Activated T-helper 2 cell treated with anti-CD3 and anti-CD28 coated beads, Interferon-gamma antibody, Interleukin-2, Interleukin-4, amounts not matched to agents 10 μg/mL and 5 μg/mL and 100 μg/mL, durations not matched to agents 14 hours and 24 hours and 36 hours (primary cell): ENCODE results near the gene ITGB2. TPM values are rescaled to one million over a fixed set of nuclear protein-coding genes. Genes with fewer than 3 reads are reported as not detected.

Experiments used
- DNase-seq: peaks from one replicate; pipeline ENCODE4 v3.0.0; 2021; ENCODE audit warnings: low spot score
- H3K27ac Mint-ChIP-seq: one replicate; pipeline ENCODE4 v1.8.0; 2021; ENCODE audit warnings: mixed read lengths
- H3K27me3 Mint-ChIP-seq: one replicate; pipeline ENCODE4 v1.8.0; 2021; ENCODE audit warnings: low read depth, mixed read lengths
- H3K36me3 Mint-ChIP-seq: one replicate; pipeline ENCODE4 v1.8.0; 2021; ENCODE audit warnings: low read depth, mixed read lengths
- H3K4me1 Mint-ChIP-seq: one replicate; pipeline ENCODE4 v1.8.0; 2021; ENCODE audit warnings: low read depth, mixed read lengths
- H3K4me3 Mint-ChIP-seq: one replicate; pipeline ENCODE4 v1.8.0; 2021; ENCODE audit warnings: low read depth, mild to moderate bottlenecking, moderate library complexity, mixed read lengths
- H3K9me3 Mint-ChIP-seq: one replicate; pipeline ENCODE4 v1.8.0; 2021; ENCODE audit warnings: mixed read lengths
- intact Hi-C: fragments of 100-400 bp; cut with micrococcal nuclease; formaldehyde crosslinking; loops from one replicate; pipeline ENCODE4 v1.15.1; 2023
- total RNA-seq: library from RNA; stranded (reverse); gene quantifications from 2 replicates; pipeline ENCODE4 v1.2.3, GENCODE V29; 2022

ITGB2 gene
- total RNA-seq, 1 donor from 2014 or later = 210 TPM

DNA sequence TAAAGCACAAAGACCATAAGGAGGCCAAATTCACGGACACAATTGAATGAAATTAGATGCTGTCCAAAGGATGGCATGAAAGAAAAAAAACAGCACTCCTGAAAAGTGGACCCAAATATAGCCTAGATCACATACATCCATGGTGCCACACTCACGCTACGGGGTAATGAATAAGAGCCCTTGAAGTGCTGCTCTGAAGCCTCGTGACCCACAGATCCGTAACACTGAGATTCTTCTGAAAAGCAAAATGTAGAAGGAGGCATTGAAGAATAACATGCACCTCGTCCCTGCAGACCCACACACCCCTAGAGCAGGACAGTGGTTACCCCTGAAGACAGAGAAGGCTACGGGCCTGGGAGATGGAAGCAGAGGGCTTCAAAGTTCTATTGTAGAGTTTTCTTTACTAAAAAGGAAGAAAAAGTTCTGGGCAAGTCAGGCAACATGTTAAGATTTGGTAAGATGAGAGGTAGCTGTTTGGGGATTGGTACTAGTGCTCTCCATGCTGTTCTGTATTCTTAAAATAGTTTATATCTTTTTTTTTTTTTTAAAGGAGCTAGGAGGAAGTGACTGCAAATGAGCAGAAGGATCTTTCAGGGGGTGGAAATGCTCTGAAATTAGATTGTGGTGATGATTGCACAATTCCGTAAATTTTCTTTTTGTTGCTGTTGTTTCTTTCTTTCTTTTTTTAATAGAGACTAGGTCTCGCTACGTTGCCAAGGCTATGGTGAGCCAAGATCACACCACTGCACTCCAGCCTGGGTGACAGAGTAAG, 4.1 kb upstream of the ITGB2 start:
- Mint-ChIP-seq H3K4me1 (peaks cover 67% of the 10 kb centered on the region), H3K36me3 (peaks cover 7% of the 10 kb centered on the region), H3K9me3 (no peaks in the 10 kb centered on the region), H3K27ac (peak overlapping the region; percentile 83), H3K4me3 (peak overlapping the region; percentile 50), H3K27me3 (no peaks in the 10 kb centered on the region)
- intact Hi-C loops = loop anchor here (5.0 kb wide), 1 partner anchor 153 kb away; no protein-coding TSS in a partner anchor
- DNase-seq = no peak

DNA sequence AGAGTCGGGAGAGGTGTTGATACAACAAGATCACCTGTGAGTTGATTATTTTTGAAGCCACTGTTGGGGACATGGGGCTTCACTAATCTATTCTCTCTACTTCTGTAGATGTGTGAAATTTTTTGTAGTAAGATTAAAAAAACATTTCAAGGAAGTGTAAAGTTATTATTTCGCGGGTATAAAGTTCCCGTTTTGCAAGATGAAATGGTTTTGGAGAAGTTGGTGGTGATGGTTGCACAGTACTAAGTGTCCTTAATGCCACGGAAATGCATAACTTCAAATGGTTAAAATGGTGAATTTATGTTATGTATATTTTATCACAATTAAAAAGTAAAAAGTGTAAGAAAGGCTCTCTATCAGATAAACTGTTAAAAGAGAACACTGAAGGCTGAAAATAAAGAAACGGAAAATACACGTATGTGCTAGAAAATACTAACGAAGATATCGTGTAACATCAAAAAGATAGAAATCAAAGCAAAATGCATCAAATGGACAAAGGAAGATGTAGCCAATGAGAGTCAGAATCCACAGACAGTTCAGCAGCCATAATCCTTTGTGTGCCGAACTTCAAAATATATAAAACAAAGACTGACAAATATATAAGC, 2.9 kb upstream of the ITGB2 start:
- no peaks in the 10 kb centered on the region for H3K9me3 Mint-ChIP-seq
- no peak for DNase-seq
- peaks cover 60% of the 10 kb centered on the region for H3K4me1 Mint-ChIP-seq
- H3K4me3 Mint-ChIP-seq = peak overlapping the region; percentile 63
- peaks cover 14% of the 10 kb centered on the region for H3K36me3 Mint-ChIP-seq
- no peaks in the 10 kb centered on the region for H3K27me3 Mint-ChIP-seq
- H3K27ac Mint-ChIP-seq = peak overlapping the region; percentile 83
- intact Hi-C loops = loop anchor here (5.0 kb wide), 1 partner anchor 154 kb away; no protein-coding TSS in a partner anchor

DNA sequence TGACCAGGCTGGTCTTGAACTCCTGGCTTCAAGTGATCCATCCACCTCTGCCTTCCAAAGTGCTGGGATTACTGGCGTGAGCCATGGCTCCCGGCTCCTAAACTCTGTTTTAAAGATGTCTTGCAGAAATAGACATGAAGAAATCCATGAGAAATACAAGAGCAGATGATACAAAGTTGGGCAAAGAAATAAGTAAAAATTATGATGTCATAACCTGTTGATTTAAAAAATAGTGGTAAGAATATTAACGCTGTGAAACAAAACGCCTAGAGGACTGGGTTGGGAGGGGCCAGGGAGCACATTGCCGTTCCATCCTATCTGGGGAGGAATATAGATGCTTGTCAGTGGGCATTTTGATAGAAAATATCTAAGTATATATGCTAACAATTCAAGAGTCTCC, 1.2 kb upstream of the ITGB2 start:
- DNase-seq = no peak
- Mint-ChIP-seq H3K4me3 (peak overlapping the region; percentile 97), H3K27ac (peak overlapping the region; percentile 61), H3K4me1 (peaks cover 61% of the 10 kb centered on the region), H3K27me3 (no peaks in the 10 kb centered on the region), H3K9me3 (no peaks in the 10 kb centered on the region), H3K36me3 (peaks cover 29% of the 10 kb centered on the region)
- intact Hi-C loops = loop anchor here (2.0 to 5.0 kb wide), 2 partner anchors 29 to 155 kb away; no protein-coding TSS in a partner anchor

DNA sequence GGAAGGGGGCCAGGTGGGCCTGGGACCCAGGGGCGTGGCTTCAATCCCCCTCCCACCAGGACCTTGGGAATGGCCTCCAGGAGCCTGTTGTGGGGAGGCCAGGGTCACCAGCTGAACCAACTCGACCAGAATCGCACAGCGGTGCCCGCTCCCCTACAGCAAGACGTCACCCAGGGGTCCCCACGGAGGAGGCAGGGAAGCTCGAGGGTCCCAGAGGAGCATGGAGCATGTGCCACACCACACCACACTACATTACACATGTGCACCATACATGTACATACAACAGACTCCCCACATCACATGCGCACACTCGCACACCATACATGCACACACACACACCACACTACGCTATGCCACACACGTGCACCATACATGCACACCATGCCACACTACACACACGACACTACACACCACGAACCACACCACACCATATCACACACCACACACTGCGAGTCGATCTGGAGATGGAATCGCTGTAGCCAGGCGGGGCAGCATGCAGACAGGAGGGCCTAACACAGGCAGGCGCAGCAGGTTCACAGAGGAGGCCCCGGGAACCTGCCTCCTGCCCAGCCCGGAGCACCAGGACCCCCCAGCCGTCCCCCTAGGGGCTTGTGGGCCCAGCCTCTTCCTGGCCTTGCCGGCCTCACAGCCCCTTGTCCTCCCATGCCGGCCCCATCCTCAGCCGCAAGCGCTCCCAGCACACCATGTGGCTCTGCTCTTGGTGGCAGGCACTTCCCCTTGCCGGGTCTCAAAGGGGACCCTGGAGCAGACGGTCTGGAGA, 596 bp downstream of the ITGB2 start:
- peak overlapping the region; percentile 82 for H3K27ac Mint-ChIP-seq
- no peaks in the 10 kb centered on the region for H3K27me3 Mint-ChIP-seq
- intact Hi-C loops = loop anchor here (2.0 to 5.0 kb wide), 2 partner anchors 27 to 157 kb away; no protein-coding TSS in a partner anchor
- peak overlapping the region; percentile 97 for H3K4me3 Mint-ChIP-seq
- H3K36me3 Mint-ChIP-seq = peaks cover 34% of the 10 kb centered on the region
- no peaks in the 10 kb centered on the region for H3K9me3 Mint-ChIP-seq
- peaks cover 62% of the 10 kb centered on the region for H3K4me1 Mint-ChIP-seq
- DNase-seq = no peak

DNA sequence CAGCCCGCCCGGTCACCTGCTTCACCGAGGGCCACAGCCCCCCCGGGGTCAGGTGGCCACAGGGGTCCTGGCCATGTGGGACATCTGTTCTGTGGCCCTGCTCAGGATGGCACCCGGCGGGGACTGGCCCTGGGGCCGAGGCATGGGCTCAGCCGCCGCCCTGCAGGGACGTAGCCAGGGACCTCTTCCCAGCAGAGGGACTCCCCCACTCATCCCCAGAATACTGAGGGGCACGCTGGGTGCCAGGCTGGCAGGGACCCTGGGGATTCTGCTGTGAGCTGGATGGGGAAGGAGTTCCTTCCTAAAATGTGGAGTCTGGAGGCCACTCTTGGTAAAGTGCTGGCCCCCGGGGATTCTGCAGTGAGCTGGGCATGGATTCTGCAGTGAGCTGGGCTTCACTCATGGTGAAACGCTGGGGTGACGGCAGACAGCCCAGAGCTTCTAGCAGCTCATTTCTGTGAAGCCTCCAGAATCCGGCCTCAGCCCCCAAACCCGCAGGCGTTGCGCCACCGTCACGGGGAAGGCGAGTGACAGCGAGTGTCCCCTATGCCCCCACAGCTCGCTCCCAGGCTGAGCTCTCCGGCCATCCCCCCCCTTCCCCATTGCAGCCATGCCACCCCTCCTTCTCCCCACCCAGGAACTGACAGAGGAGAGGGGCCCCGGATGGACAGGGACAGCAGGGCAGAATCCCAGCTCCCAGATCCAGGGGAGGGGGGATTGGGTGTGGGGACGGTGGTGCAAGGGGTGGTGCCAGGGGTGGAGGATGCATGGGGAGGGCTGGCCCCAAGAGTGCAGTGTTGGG, 1.4 kb downstream of the ITGB2 start:
- peaks cover 62% of the 10 kb centered on the region for H3K4me1 Mint-ChIP-seq
- peak overlapping the region; percentile 97 for H3K4me3 Mint-ChIP-seq
- peak overlapping the region; percentile 61 for H3K27ac Mint-ChIP-seq
- no peak for DNase-seq
- H3K27me3 Mint-ChIP-seq = no peaks in the 10 kb centered on the region
- H3K36me3 Mint-ChIP-seq = peaks cover 34% of the 10 kb centered on the region
- H3K9me3 Mint-ChIP-seq = no peaks in the 10 kb centered on the region
- intact Hi-C loops = no loop called here

DNA sequence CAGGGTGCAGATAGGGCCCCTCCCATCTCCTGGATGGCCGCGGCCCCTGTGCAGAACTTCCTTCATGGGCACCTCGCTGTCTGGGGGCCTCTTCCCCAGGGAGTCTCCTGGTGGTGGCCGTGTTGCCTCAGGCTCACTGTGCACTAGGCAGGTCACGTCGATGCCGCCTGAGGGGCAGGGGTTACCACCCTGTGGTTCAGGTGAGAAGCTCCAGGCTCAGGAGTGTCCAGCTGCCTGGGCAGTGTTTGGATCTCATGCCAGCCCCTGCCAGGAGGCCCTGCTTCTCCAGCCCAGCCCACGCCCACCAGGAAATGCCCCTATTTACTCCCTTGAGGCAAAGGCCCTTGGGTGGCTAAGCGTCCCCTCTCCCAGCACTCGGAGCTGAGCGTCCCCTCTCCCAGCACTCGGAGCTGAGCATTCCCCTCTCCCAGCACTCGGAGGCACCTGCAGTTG, 2.1 kb downstream of the ITGB2 start:
- Mint-ChIP-seq H3K27ac (peak overlapping the region; percentile 51), H3K36me3 (peaks cover 34% of the 10 kb centered on the region), H3K4me3 (peak overlapping the region; percentile 97), H3K4me1 (peaks cover 60% of the 10 kb centered on the region), H3K27me3 (no peaks in the 10 kb centered on the region), H3K9me3 (no peaks in the 10 kb centered on the region)
- no peak for DNase-seq
- intact Hi-C loops = no loop called here

DNA sequence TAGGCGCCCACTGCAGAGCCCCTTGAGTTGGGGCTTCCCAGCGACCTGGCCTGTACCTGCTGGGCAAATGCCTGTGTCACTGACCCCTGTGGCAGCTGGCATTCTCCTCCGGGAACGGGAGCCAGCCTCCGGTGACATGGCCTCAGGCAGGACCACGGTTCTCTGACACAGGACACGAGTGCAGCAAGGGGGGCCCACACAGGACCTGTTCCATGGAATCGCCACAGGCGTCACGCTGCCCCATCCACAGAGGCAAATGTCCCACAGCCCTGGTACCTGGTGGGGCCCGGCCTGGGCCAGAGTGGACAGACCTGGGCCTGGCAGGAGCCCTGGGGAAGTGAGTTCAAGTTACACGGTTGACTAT, 2.6 kb downstream of the ITGB2 start:
- Mint-ChIP-seq H3K9me3 (no peaks in the 10 kb centered on the region), H3K27ac (no peak overlapping the region), H3K4me3 (peak overlapping the region; percentile 97), H3K4me1 (peaks cover 60% of the 10 kb centered on the region), H3K36me3 (peaks cover 34% of the 10 kb centered on the region), H3K27me3 (no peaks in the 10 kb centered on the region)
- intact Hi-C loops = no loop called here
- DNase-seq = no peak

DNA sequence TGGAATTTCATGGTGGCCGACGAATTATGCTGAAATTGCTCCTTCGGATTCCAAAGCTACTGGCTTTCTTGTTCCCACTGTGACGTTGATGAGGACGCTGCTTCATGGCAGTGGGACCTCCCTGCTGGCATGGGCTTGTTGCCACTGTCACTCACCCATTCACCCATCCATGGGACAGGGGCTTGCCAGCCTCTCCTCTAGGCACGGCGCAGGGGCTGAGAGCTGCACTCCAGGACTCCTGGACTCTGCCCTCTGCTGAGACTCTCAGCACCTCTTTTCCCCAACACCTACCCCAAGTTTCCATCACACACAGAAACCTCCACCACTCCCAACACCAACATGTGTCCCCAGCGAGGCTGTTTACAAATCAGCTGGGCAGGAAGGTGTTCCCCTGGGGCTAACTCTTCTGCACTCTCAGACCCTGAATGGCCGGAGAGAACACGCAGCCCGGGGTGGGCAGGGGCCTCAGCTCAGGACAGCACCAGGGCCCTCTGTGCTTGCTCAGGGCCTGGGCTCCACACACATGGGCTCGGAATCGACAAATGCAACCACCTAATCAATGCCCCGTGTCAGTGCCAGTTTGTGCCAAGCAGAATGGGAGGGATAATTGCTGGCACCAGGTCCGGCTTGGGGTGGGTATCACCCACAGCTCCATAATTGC, 3.1 kb downstream of the ITGB2 start:
- DNase-seq = no peak
- intact Hi-C loops = no loop called here
- no peaks in the 10 kb centered on the region for H3K9me3 Mint-ChIP-seq
- H3K27ac Mint-ChIP-seq = peak overlapping the region; percentile 41
- H3K4me3 Mint-ChIP-seq = peak overlapping the region; percentile 97
- peaks cover 57% of the 10 kb centered on the region for H3K4me1 Mint-ChIP-seq
- H3K36me3 Mint-ChIP-seq = peaks cover 30% of the 10 kb centered on the region
- H3K27me3 Mint-ChIP-seq = no peaks in the 10 kb centered on the region

DNA sequence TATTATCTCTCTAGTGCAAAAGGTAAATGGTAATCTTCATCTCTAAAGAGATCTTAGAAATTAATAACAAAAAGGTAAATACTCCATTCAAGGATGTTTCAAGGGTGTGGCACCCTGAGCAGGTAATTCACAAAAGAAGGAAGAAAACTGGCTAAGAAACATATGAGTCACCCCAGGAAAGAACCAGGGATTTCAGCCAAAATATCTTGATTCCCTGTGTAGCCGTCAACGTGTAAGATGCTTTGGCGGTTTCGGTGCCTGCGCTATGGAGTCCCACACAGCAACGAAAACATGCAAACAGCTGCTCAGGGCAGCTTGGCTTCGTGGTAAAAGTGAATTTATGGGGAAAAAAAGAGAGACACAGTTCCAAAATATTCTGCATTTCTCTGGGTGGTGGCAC, 3.7 kb downstream of the ITGB2 start:
- no peak for DNase-seq
- intact Hi-C loops = no loop called here
- Mint-ChIP-seq H3K9me3 (no peaks in the 10 kb centered on the region), H3K4me1 (peaks cover 61% of the 10 kb centered on the region), H3K27me3 (no peaks in the 10 kb centered on the region), H3K4me3 (peak overlapping the region; percentile 97), H3K27ac (no peak overlapping the region), H3K36me3 (peaks cover 30% of the 10 kb centered on the region)

DNA sequence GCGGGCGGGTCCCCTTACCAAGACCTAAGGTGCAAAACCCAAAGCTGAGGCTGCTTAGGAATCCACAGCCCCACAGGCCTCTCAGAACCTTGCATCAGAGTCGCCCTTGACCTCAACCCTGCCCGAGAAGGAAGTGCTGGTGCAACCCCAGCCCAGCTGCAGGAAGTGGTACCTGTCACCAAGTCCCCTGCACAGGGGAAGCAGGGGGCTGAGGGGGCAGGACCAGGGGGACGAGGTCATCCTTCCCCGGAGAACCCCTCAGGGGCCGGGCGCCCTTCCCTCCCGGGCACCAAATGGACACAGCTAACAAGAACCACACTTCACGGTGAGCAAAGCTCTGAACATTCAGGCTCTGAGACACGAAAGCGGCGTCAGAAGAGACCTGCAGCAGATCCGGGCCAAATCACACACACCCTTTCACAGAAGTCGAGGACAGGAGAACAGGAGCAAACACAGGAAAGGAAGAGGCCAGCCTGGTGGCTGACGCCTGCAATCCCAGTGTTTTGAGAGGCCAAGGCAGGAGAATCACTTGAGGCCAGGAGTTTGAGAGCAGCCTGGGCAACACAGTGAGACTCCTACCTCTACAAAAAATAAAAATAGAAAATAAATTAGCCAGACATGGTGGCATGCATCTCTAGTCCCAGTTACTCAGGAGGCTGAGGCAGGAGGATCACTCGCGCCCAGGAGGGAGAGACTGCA, 6.4 kb downstream of the ITGB2 start:
- H3K9me3 Mint-ChIP-seq = no peaks in the 10 kb centered on the region
- peaks cover 65% of the 10 kb centered on the region for H3K4me1 Mint-ChIP-seq
- H3K36me3 Mint-ChIP-seq = peaks cover 35% of the 10 kb centered on the region
- H3K4me3 Mint-ChIP-seq = peak overlapping the region; percentile 62
- DNase-seq = peak; percentile 65
- intact Hi-C loops = loop anchor here (1.0 to 5.0 kb wide), 3 partner anchors 13 to 112 kb away; partner anchors contain the start of genes PTTG1IP and UBE2G2
- no peaks in the 10 kb centered on the region for H3K27me3 Mint-ChIP-seq
- peak overlapping the region; percentile 85 for H3K27ac Mint-ChIP-seq

DNA sequence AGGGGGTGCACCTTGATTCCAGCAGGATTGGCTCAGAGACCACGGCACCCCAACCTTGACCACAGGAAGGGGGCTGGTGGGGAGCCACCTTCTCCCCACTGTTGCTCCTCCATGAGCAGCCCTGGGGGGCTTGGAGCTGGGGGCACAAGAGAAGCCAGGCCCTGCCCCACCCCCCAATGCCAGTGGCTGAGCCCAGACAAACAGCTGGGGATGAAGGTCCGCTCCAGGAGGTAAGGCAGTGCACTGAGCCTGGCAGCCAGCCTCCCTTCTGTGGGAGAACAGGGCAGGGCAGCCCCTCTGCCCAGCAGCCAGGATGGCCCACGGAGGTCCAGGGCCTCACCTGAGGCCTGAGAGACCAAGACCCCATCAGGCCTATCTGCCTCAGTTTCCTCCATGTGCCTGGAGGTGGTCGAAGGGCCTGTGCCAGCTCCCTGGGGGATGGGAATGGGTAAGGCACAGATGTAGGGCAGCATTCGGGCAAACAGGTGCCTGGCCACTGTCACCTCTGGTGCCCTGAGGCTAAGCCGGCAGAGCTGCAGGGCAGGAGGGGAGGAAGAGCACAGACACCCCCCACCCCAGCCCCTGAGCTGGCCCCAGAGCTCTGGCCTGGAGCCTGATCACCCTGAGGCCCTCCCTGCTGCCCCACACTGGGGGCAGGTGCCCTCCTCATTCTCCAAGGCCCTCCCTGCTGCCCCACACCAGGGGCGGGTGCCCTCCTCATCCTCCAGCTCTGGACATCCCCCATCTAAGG, 7.1 kb downstream of the ITGB2 start:
- H3K4me1 Mint-ChIP-seq = peaks cover 67% of the 10 kb centered on the region
- peaks cover 38% of the 10 kb centered on the region for H3K36me3 Mint-ChIP-seq
- intact Hi-C loops = loop anchor here (1.0 to 5.0 kb wide), 3 partner anchors 14 to 111 kb away; partner anchors contain the start of genes PTTG1IP and UBE2G2
- no peak for DNase-seq
- H3K4me3 Mint-ChIP-seq = peak overlapping the region; percentile 62
- no peaks in the 10 kb centered on the region for H3K27me3 Mint-ChIP-seq
- H3K27ac Mint-ChIP-seq = peak overlapping the region; percentile 85
- H3K9me3 Mint-ChIP-seq = no peaks in the 10 kb centered on the region
